Measurements from ENCODE around the gene TMX3.

Gene TMX3

DNA sequence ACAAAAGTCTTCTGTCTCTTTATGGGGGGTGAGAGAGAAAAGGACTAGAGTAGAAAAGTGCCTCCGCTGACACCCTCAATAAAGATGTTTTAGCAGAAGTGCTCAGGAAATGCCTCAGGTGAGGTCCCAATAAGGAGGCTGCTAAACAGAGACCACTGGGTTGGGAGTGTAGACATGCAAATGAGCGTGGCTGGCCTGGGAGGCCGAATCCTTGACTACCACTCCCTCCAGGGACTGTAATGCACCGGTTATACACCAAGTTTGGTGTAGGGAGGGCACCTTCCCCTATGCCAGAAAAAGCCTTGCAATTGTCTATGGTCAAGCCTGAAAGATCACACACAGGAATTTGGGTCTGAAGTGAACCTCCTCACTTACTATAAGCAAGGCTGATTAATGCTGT lies 1.8 kb downstream of the TMX3 start:
- Histone ChIP-seq H3K9ac (ENCODE audit: low read length in 2 of 2) (no peak overlapping the region), H3K4me1 (ENCODE audit: control insufficient read depth, insufficient read depth, low read length) (peaks cover 7% of the 10 kb centered on the region), H3K27ac (ENCODE audit: low read length) (no peak overlapping the region), H3K36me3 (ENCODE audit: control insufficient read depth in 2 of 2, insufficient read depth in 2 of 2, low read length in 2 of 2) (peaks cover 15 to 16% of the 10 kb centered on the region in 2 donors), H3K27me3 (ENCODE audit: control insufficient read depth in 1 of 2, insufficient read depth in 2 of 2, low read length in 2 of 2) (no peaks in the 10 kb centered on the region), H3K4me3 (ENCODE audit: low read length in 2 of 2) (peak overlapping the region in 1 of 2 donors; percentile 9), H3K9me3 (ENCODE audit: control insufficient read depth in 2 of 2, low read length in 2 of 2) (no peaks in the 10 kb centered on the region)

DNA sequence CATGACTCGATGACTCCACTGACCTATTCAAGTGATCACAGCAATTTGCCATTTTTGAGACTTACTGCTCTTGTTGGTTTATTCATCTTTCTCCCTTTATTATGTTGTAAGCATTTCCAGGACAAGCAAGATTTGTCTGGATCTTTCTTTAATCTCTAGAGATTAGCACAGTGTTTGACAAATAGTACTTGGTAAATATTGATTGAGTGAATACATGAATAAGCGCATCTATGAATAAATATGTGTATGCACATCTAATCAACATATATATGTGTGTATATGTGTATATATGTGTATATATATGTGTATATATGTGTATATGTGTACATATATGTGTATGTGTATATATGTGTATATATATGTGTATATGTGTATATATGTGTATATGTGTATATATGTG lies 7.3 kb downstream of the TMX3 start:
- Histone ChIP-seq H3K4me3 (ENCODE audit: low read length in 2 of 2) (no peak overlapping the region), H3K36me3 (ENCODE audit: control insufficient read depth in 2 of 2, insufficient read depth in 2 of 2, low read length in 2 of 2) (peaks cover 16 to 27% of the 10 kb centered on the region in 2 donors), H3K27ac (ENCODE audit: low read length) (no peak overlapping the region), H3K9me3 (ENCODE audit: control insufficient read depth in 2 of 2, low read length in 2 of 2) (no peaks in the 10 kb centered on the region), H3K9ac (ENCODE audit: low read length in 2 of 2) (no peak overlapping the region), H3K4me1 (ENCODE audit: control insufficient read depth, insufficient read depth, low read length) (peaks cover 2% of the 10 kb centered on the region), H3K27me3 (ENCODE audit: control insufficient read depth in 1 of 2, insufficient read depth in 2 of 2, low read length in 2 of 2) (no peaks in the 10 kb centered on the region)

- Histone ChIP-seq H3K27me3 (ENCODE audit: control insufficient read depth in 1 of 2, insufficient read depth in 2 of 2, low read length in 2 of 2) (no peaks in the 10 kb centered on the region), H3K27ac (ENCODE audit: low read length) (no peak overlapping the region), H3K9ac (ENCODE audit: low read length in 2 of 2) (no peak overlapping the region), H3K4me1 (ENCODE audit: control insufficient read depth, insufficient read depth, low read length) (no peaks in the 10 kb centered on the region), H3K9me3 (ENCODE audit: control insufficient read depth in 2 of 2, low read length in 2 of 2) (no peaks in the 10 kb centered on the region), H3K36me3 (ENCODE audit: control insufficient read depth in 2 of 2, insufficient read depth in 2 of 2, low read length in 2 of 2) (peaks cover 6 to 22% of the 10 kb centered on the region in 2 donors), H3K4me3 (ENCODE audit: low read length in 2 of 2) (no peak overlapping the region)
Observed at GRCh38 chr18:68705119-68705518, 9.8 kb downstream of the TMX3 start.

DNA sequence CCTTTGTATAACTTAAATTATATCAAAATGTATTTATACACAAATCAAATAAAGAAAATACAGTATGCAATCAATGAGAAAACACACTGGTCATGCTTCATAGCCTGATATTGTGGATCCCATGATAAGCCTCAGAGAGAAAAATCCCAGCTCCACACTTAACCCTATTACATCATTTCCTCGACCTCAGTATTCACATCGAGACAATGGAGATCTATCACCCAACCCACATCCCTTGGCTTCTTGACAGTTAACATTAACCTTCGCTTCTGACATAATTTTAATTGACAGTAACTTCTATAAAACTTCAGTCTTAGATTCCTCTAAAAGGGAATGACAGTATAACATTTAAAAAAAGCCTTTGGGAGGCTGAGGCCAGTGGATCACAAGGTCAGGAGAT lies 11.6 kb downstream of the TMX3 start:
- no peak overlapping the region for H3K4me3 ChIP-seq (ENCODE audit: low read length in 2 of 2)
- no peaks in the 10 kb centered on the region for H3K9me3 ChIP-seq (ENCODE audit: control insufficient read depth in 2 of 2, low read length in 2 of 2)
- H3K36me3 ChIP-seq (ENCODE audit: control insufficient read depth in 2 of 2, insufficient read depth in 2 of 2, low read length in 2 of 2): peaks cover under 1 to 15% of the 10 kb centered on the region in 2 donors
- no peaks in the 10 kb centered on the region for H3K27me3 ChIP-seq (ENCODE audit: control insufficient read depth in 1 of 2, insufficient read depth in 2 of 2, low read length in 2 of 2)
- H3K9ac ChIP-seq (ENCODE audit: low read length in 2 of 2): no peak overlapping the region
- no peaks in the 10 kb centered on the region for H3K4me1 ChIP-seq (ENCODE audit: control insufficient read depth, insufficient read depth, low read length)
- no peak overlapping the region for H3K27ac ChIP-seq (ENCODE audit: low read length)

DNA sequence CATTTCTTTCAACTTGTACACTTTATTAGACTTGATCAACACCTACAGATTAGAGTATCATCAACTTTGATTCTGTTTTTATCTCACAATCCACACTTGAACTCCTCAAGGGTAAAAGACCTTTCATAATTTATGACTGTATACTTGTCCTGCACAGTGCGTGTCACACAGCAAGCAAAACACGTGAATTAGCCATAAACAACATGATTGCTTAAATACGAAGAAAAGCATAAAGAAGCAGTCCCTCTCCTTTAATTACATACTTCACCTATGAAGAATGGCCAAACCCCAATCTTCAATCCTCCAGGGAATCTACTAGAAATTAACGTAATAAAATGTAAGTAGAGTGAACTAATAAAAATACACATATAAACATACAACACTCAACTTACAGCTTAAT lies 13.6 kb downstream of the TMX3 start:
- no peak overlapping the region for H3K4me3 ChIP-seq (ENCODE audit: low read length in 2 of 2)
- no peaks in the 10 kb centered on the region for H3K4me1 ChIP-seq (ENCODE audit: control insufficient read depth, insufficient read depth, low read length)
- H3K27me3 ChIP-seq (ENCODE audit: control insufficient read depth in 1 of 2, insufficient read depth in 2 of 2, low read length in 2 of 2): no peaks in the 10 kb centered on the region
- peaks cover 0 to 21% of the 10 kb centered on the region in 2 donors for H3K36me3 ChIP-seq (ENCODE audit: control insufficient read depth in 2 of 2, insufficient read depth in 2 of 2, low read length in 2 of 2)
- no peak overlapping the region for H3K9ac ChIP-seq (ENCODE audit: low read length in 2 of 2)
- H3K27ac ChIP-seq (ENCODE audit: low read length): no peak overlapping the region
- H3K9me3 ChIP-seq (ENCODE audit: control insufficient read depth in 2 of 2, low read length in 2 of 2): no peaks in the 10 kb centered on the region

DNA sequence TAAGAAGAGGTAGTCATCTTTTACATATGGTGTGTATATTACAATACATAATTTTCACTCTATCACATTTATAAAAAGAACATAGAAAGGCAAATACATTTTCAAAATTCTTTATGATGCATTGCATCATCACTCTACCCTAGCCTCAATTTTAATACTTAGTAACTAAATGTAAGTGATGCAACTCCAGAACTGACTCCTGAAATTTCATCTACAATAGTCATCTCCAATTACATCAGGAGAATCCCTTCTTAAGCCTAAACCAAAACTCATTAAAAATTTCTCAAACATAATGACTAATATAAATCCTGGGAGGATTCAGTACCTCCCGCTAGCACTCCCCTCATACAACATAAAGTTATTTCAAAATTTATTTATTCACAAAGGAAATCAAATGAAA lies 15.9 kb downstream of the TMX3 start:
- no peak overlapping the region for H3K9ac ChIP-seq (ENCODE audit: low read length in 2 of 2)
- H3K36me3 ChIP-seq (ENCODE audit: control insufficient read depth in 2 of 2, insufficient read depth in 2 of 2, low read length in 2 of 2): peaks cover 9 to 22% of the 10 kb centered on the region in 2 donors
- H3K4me1 ChIP-seq (ENCODE audit: control insufficient read depth, insufficient read depth, low read length): no peaks in the 10 kb centered on the region

GRCh38 chr18:68696937-68697336 lies 18.0 kb downstream of the TMX3 start:
- Histone ChIP-seq H3K36me3 (ENCODE audit: control insufficient read depth in 2 of 2, insufficient read depth in 2 of 2, low read length in 2 of 2) (peaks cover 14 to 25% of the 10 kb centered on the region in 2 donors), H3K27ac (ENCODE audit: low read length) (no peak overlapping the region), H3K9ac (ENCODE audit: low read length in 2 of 2) (no peak overlapping the region), H3K9me3 (ENCODE audit: control insufficient read depth in 2 of 2, low read length in 2 of 2) (no peaks in the 10 kb centered on the region), H3K27me3 (ENCODE audit: control insufficient read depth in 1 of 2, insufficient read depth in 2 of 2, low read length in 2 of 2) (no peaks in the 10 kb centered on the region), H3K4me1 (ENCODE audit: control insufficient read depth, insufficient read depth, low read length) (no peaks in the 10 kb centered on the region), H3K4me3 (ENCODE audit: low read length in 2 of 2) (no peak overlapping the region)

More for the DNA sequence above, 15.9 kb downstream of the TMX3 start:
- no peak overlapping the region for H3K27ac ChIP-seq (ENCODE audit: low read length)
- H3K9me3 ChIP-seq (ENCODE audit: control insufficient read depth in 2 of 2, low read length in 2 of 2): no peaks in the 10 kb centered on the region
- H3K4me3 ChIP-seq (ENCODE audit: low read length in 2 of 2): no peak overlapping the region
- H3K27me3 ChIP-seq (ENCODE audit: control insufficient read depth in 1 of 2, insufficient read depth in 2 of 2, low read length in 2 of 2): no peaks in the 10 kb centered on the region

DNA sequence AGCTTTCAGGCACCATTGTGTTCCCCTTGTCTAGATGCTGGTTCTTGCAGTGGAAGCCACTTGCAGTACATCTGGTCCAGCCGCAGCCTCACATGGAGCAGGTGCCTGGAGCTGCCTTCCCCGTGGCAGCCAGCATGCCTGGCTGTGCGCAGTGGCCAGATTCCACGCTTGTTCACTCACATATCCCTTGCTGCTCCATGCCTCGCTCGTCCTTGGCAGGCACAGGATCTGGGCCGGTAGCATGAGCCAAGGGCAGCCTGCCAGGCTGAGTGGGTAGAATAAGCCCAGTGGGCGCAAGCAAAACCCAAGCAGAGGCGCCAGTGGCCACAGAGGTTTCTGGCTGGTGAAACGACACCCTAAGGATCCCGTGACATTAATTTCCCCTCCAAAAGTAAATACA lies 20.6 kb downstream of the TMX3 start:
- Histone ChIP-seq H3K27me3 (ENCODE audit: control insufficient read depth in 1 of 2, insufficient read depth in 2 of 2, low read length in 2 of 2) (no peaks in the 10 kb centered on the region), H3K27ac (ENCODE audit: low read length) (no peak overlapping the region), H3K4me3 (ENCODE audit: low read length in 2 of 2) (no peak overlapping the region), H3K9ac (ENCODE audit: low read length in 2 of 2) (no peak overlapping the region), H3K4me1 (ENCODE audit: control insufficient read depth, insufficient read depth, low read length) (no peaks in the 10 kb centered on the region), H3K36me3 (ENCODE audit: control insufficient read depth in 2 of 2, insufficient read depth in 2 of 2, low read length in 2 of 2) (peaks cover 14 to 21% of the 10 kb centered on the region in 2 donors), H3K9me3 (ENCODE audit: control insufficient read depth in 2 of 2, low read length in 2 of 2) (no peaks in the 10 kb centered on the region)

GRCh38 chr18:68693091-68693815 lies 21.7 kb downstream of the TMX3 start:
- Histone ChIP-seq H3K36me3 (ENCODE audit: control insufficient read depth in 2 of 2, insufficient read depth in 2 of 2, low read length in 2 of 2) (peaks cover 16 to 21% of the 10 kb centered on the region in 2 donors), H3K27ac (ENCODE audit: low read length) (no peak overlapping the region), H3K4me3 (ENCODE audit: low read length in 2 of 2) (no peak overlapping the region)

GRCh38 chr18:68679528-68679927 lies 35.4 kb downstream of the TMX3 start:
- H3K36me3 ChIP-seq (ENCODE audit: control insufficient read depth in 2 of 2, insufficient read depth in 2 of 2, low read length in 2 of 2): peaks cover 10 to 17% of the 10 kb centered on the region in 2 donors
- no peaks in the 10 kb centered on the region for H3K4me1 ChIP-seq (ENCODE audit: control insufficient read depth, insufficient read depth, low read length)
- no peak overlapping the region for H3K4me3 ChIP-seq (ENCODE audit: low read length in 2 of 2)
- H3K9ac ChIP-seq (ENCODE audit: low read length in 2 of 2): no peak overlapping the region
- no peaks in the 10 kb centered on the region for H3K27me3 ChIP-seq (ENCODE audit: control insufficient read depth in 1 of 2, insufficient read depth in 2 of 2, low read length in 2 of 2)
- no peaks in the 10 kb centered on the region for H3K9me3 ChIP-seq (ENCODE audit: control insufficient read depth in 2 of 2, low read length in 2 of 2)
- H3K27ac ChIP-seq (ENCODE audit: low read length): no peak overlapping the region

More at GRCh38 chr18:68693091-68693815, 21.7 kb downstream of the TMX3 start:
- no peaks in the 10 kb centered on the region for H3K27me3 ChIP-seq (ENCODE audit: control insufficient read depth in 1 of 2, insufficient read depth in 2 of 2, low read length in 2 of 2)
- no peak overlapping the region for H3K9ac ChIP-seq (ENCODE audit: low read length in 2 of 2)
- H3K4me1 ChIP-seq (ENCODE audit: control insufficient read depth, insufficient read depth, low read length): no peaks in the 10 kb centered on the region
- H3K9me3 ChIP-seq (ENCODE audit: control insufficient read depth in 2 of 2, low read length in 2 of 2): no peaks in the 10 kb centered on the region

- Histone ChIP-seq H3K9me3 (ENCODE audit: control insufficient read depth in 2 of 2, low read length in 2 of 2) (no peaks in the 10 kb centered on the region), H3K9ac (ENCODE audit: low read length in 2 of 2) (no peak overlapping the region), H3K36me3 (ENCODE audit: control insufficient read depth in 2 of 2, insufficient read depth in 2 of 2, low read length in 2 of 2) (peaks cover 10 to 11% of the 10 kb centered on the region in 2 donors), H3K4me3 (ENCODE audit: low read length in 2 of 2) (no peak overlapping the region), H3K27ac (ENCODE audit: low read length) (no peak overlapping the region), H3K4me1 (ENCODE audit: control insufficient read depth, insufficient read depth, low read length) (no peaks in the 10 kb centered on the region), H3K27me3 (ENCODE audit: control insufficient read depth in 1 of 2, insufficient read depth in 2 of 2, low read length in 2 of 2) (no peaks in the 10 kb centered on the region)
Observed at GRCh38 chr18:68676913-68677312, 38.0 kb downstream of the TMX3 start.

All from stomach smooth muscle (tissue), 2 donors.